Stimulated activated CD4-positive, alpha-beta T cell treated with anti-CD3 and anti-CD28 coated beads, Interleukin-4, amount 100 ng/mL, for 4 hours (primary cell): ENCODE data around the gene SSX2IP.

Source experiments
- DNase-seq, 2 experiments: peaks; one replicate each; pipeline ENCODE4 v3.0.0-alpha.2; 2020

SSX2IP gene

GRCh38 chr1:84708031-84708430 lies 17.8 kb upstream of the SSX2IP start:
- no peak for DNase-seq

DNA sequence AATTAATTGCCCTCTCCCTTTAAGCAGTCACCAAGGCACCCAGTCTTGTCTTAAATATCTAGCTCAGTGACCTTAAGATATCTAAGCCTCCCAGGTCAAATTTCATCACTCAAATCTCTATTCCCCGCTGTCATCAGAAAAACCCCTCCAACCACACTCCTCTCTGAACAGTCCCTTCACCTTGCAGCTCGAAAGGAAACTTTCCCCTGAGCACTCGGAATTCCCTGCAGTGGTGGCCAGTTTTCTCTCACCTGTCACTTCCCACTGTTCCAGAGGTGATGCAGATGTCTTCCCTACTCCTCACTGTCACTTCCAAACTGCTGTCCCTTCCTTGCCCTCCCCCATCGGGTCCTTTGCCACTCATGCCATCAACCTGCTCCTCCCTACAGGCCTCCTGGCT lies 15.3 kb upstream of the SSX2IP start:
- no peak for DNase-seq

DNA sequence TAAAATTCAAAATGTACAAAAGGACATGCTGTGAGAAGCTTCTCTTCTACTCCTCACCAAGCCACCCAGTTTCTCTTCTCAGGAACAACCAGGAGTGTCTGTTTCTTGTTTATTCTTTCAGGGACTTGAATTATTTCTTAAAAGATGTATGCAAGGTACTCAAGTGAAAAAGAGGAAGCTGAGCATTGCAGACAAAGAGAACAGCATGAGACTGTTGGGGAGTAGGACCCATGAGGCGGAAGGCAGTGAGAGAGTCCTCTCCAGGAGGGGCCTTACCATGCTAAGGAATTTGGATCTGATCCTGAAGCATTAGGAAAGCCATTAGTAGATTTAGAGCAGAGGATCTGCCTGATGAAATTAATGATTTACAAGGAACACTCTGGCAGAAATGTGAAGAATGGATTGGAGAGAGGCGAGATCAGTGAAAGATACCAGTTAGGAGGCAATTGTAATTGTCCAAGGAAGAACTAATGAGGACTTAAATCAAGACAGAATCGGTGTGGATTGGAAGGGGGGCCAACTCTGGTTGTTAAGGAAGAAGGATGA lies 14.7 kb upstream of the SSX2IP start:
- no peak for DNase-seq

- DNase-seq, result no peak
Measured at GRCh38 chr1:84703431-84703830, 13.2 kb upstream of the SSX2IP start.

DNA sequence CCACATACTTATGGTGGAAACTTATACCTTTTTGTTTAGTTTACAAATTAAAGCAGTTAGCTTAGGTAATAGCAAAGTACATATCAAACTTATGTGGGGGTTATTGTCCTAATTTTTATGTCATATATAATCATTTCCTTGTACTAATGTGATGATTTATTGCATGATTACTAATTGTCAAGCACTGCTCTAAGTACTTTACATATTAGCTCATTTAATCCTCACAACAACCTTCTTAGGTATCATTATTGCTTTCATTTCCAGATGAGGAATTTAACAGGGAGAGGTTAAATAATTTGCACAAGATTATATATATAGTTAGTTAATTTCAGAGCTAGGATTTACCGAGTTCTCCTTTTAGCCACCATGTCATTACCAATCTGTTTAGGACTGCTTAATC lies 11.9 kb upstream of the SSX2IP start:
- DNase-seq, result no peak

GRCh38 chr1:84701376-84701775 lies 11.1 kb upstream of the SSX2IP start:
- DNase-seq, result no peak

DNA sequence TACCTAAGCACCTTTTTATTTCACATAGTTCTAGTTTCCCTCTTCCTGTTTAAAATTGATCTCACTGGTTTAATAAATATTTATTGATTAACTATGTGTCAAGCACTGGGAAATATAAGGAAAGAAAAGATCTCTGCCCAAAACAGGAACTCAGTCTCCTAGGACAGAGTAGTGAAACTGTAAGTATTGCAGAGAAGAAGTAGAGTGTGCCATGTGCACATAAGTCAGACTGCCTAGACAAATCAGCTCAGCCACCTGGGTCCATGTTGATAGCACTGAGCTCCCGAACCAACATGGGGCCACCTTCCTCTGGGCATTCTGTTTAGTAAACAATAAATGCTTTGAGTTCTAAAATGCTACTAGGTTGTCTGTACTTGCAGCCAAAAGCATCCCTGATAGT lies 9.8 kb upstream of the SSX2IP start:
- no peak for DNase-seq

DNA sequence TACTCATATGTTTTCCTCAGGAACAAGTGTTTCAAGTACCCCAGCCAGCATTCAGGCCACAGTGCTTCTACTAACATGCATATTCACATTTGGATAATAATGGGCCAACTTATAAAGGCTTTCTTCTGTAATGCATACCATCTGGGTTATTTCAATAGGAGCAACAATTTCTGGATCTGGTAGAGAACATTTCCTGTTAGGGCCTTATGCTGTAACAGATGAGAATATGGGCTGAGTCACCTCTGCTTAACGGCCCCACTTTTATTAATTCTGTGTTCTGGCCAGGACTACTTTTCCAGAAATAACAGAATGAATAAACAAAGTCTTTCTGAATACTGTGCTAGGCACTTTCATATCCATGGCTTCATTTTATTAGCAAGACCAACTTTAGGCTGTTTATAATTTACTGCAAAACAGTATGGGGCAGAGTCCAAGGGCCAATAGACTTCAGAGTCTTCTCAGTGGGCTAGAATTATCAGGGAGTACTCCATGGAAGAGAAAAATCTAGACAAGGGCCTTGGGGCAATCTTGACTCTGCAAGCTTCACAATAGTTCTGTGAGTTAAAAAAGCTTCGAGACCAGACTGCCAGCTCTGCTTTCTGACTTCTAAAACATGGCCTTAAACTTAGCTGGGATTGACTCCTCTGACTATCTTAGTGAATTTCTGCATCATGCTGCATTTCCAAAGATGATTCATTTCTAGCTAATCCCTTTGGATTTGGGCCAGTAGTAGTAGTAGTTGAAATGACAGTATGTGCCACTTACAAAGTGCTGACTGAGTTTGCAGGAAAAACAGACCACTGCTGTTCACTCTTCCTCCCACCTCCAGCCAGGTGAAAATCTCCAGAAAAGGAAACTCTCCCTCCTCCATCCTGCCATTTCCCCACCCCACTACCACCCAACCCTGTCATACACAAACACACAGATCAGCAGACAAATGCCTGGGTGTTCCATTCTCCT lies 8.2 kb upstream of the SSX2IP start:
- no peak for DNase-seq

DNA sequence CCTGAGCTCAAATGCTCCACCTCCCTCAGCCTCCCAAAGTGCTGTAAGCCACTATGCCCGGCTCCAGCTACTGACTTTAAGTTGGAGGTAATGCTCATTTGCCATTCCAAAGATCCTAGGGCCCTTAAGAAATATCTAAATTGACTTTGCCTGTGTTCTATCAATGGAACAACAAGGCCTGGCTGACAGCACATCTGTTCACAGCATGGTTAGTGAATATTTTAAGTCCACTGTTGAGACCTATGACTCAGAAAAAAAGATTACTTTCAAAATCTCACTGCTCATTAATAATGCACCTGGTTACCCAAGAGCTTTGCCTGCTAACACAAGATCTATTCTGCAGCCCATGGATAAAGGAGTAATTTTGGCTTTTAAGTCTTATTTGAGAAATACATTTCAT lies 3.5 kb upstream of the SSX2IP start:
- no peak for DNase-seq

DNA sequence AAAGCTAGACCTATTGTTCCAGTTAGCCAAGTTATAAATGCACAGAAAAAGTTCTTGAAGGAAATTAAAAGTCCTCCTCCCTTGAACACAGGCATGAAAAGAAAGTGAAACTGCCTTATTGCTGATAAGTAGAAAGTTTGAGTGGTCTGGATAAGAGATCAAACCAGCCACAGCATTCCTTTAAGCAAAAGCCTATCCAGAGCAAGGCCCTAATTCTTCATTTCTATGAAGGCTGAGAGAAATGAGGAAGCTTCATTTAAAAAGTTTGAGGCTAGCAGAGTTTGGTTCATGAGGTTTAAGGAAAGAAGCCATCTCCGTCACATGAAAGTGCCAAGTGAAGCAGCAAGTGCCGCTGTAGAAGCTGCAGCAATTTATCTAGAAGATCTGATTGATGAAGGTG lies 2.7 kb upstream of the SSX2IP start:
- DNase-seq, result no peak

DNA sequence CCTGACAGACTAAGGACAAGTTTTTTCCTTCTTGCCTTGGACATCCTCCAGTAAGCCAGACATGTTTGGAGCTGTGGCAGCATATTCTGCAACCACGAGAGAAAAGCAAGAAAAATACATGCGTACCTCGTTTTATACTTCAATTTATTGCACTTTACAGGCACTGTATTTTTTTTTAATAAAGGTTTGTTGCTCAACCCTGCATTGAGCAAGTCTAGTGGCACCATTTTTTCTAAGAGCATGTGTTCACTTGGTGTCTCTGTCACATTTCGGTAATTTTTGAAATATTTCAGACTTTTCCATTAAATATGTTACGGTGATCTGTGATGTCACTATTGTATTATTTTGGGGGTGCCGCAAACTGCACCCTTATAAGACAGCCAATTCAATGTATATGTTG lies 2.1 kb upstream of the SSX2IP start:
- DNase-seq, result no peak

GRCh38 chr1:84691122-84691783 lies 992 bp upstream of the SSX2IP start:
- no peak for DNase-seq

GRCh38 chr1:84689514-84690396 lies 506 bp downstream of the SSX2IP start:
- no peak for DNase-seq

DNA sequence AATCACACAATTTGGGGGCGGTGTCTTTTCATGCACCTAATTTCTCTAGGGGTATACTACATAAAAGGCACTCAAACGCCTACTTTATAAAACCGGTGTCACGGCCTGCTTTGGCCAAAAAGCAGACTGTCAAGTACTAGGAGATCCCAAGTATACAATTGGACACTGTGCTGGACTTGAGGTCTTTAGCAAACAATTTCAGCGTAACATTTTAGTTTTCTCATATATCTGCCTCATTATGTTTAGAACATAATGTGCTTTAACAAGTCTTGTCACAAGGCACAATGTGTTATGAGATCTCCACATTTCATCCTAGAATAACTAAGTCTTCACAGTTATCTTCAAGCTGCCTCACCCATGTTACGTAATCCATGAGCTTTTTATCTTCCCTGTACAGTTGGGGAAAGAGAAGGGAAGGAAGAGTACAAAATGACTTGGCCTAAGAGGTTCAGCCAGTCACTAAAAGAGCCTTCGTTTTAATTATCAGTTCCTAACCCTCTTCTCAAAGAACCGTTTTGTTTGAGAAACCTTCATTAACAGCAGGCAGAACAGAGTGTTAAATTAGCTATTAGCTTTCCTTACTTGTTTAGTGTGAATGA lies 1.7 kb downstream of the SSX2IP start:
- no peak for DNase-seq

DNA sequence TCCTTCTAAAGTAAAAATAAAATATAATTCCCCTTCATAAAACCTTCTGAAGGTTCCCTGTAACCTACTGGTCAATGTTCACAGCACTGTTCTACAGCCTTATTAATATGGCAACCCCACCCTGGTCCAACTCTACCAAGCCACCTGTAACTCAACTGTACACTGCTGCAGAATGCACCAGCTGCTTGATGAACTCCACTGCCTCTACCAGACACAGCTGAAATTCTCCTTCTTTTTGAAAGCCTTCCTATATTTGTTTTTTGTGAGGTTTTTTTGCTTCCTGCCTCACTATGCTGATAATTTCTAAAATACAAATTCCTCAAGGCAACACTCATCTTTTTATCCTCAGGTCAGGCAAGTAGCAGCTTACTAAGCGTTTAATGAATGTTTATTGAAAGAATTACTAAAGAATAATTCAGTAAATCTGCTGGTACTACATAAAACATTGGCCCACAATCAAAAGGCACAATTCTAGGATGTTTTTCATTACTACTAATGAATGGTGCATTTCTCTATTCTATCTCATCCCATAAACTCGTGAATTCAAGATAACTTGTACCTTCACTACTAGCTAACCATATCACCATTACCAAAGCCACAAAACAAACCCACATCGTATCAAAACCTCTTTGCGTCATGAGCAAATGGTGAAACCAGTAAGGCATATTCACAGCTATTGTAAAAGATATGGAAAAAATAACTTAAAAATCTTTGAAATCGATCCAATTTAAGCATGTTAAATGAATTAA lies 2.4 kb downstream of the SSX2IP start:
- no peak for DNase-seq

DNA sequence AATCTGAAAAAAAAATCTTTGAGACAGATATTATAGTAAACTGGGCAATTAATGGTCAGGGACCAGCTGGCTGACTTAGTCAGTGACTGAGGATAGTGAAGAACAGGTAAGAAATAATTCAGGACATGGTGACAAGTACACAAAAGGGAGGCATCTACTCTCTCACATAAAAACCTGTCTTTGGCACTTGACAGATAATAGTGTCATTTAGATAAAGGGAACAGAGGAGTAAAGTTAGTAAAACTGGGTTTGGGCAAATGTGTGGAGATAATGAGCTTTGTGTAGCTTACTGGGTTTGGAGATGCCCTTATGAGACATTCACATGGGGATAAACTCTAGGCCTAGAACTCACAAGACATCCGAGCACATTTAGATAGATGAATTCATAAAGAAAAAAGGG lies 4.0 kb downstream of the SSX2IP start:
- DNase-seq, result no peak

DNA sequence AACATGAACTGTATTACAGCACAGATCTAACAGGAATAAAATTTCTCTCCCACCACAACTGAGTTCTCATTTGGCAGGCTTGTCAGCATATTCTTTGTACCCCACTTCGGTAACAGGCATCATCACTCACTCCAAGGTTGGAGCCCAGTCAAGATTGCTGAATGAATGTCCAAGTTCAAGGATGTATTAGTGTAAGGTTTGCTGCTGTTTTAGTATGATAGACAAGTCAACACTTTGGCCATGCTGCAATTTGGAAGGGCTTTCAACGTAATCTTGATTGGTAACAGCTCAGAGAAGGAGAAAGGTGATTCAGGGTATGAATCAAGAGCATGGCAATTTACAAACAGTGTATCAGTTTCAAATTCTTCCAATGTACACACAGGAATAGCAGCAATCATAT lies 6.8 kb downstream of the SSX2IP start:
- DNase-seq, result no peak

- no peak for DNase-seq
Measured at GRCh38 chr1:84682047-84682446, 8.2 kb downstream of the SSX2IP start.

GRCh38 chr1:84677415-84678099 lies 12.7 kb downstream of the SSX2IP start:
- DNase-seq, result no peak

DNA sequence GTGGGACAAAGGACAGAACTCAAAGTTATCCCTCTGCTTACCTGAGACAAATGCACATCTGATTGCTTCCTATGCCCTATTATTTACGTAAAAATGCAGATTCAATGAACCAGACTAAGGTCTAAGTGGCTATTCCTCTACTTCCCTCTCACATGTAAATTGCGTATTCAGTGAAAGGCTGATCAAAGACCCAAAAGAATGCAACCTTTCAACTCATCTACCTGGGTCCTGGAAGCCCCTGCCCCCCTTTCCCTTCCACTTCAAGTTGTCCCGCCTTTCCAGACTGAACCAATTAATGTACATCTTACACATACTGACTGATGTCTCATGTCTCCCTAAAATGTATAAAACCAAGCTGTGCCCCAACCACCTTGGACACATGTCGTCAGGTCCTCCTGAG lies 14.6 kb downstream of the SSX2IP start:
- no peak for DNase-seq

- no peak for DNase-seq
Measured at GRCh38 chr1:84675106-84675505, 15.2 kb downstream of the SSX2IP start.
